ENCODE results near the gene PRKN. TPM values are rescaled to one million over a fixed set of nuclear protein-coding genes. Genes with fewer than 3 reads are reported as not detected.

PRKN gene
- total RNA-seq, 1 donor from 2014 or later: 5.7 TPM

GRCh38 chr6:161547617-161548016 is 1179.9 kb downstream of the PRKN start:
- no peak for DNase-seq (ENCODE audit: low spot score)
- no peak for TF ChIP-seq CTCF (IDR thresholded peaks at IDR 0.05)
- Mint-ChIP-seq H3K27ac (ENCODE audit: unreplicated experiment) (no peak overlapping the region), H3K4me3 (ENCODE audit: unreplicated experiment) (no peak overlapping the region), H3K27me3 (ENCODE audit: low read depth) (no peaks in the 10 kb centered on the region), H3K36me3 (ENCODE audit: low read depth) (peaks cover 11% of the 10 kb centered on the region), H3K4me1 (ENCODE audit: low read depth) (peaks cover 13% of the 10 kb centered on the region), H3K9me3 (ENCODE audit: low read depth) (peaks cover 6% of the 10 kb centered on the region)

GRCh38 chr6:161546632-161547031 is 1180.9 kb downstream of the PRKN start:
- Mint-ChIP-seq H3K4me1 (ENCODE audit: low read depth) (peaks cover 19% of the 10 kb centered on the region), H3K27ac (ENCODE audit: unreplicated experiment) (no peak overlapping the region), H3K4me3 (ENCODE audit: unreplicated experiment) (no peak overlapping the region), H3K27me3 (ENCODE audit: low read depth) (no peaks in the 10 kb centered on the region), H3K36me3 (ENCODE audit: low read depth) (peaks cover 8% of the 10 kb centered on the region), H3K9me3 (ENCODE audit: low read depth) (peaks cover 4% of the 10 kb centered on the region)
- no peak for TF ChIP-seq CTCF (IDR thresholded peaks at IDR 0.05)
- no peak for DNase-seq (ENCODE audit: low spot score)

- Mint-ChIP-seq H3K4me3 (ENCODE audit: unreplicated experiment) (no peak overlapping the region), H3K36me3 (ENCODE audit: low read depth) (peaks cover 3% of the 10 kb centered on the region), H3K9me3 (ENCODE audit: low read depth) (peaks cover 3% of the 10 kb centered on the region), H3K4me1 (ENCODE audit: low read depth) (peaks cover 19% of the 10 kb centered on the region), H3K27ac (ENCODE audit: unreplicated experiment) (no peak overlapping the region), H3K27me3 (ENCODE audit: low read depth) (no peaks in the 10 kb centered on the region)
- TF ChIP-seq CTCF (IDR thresholded peaks at IDR 0.05): no peak
- no peak for DNase-seq (ENCODE audit: low spot score)
Measured at GRCh38 chr6:161545741-161546140, 1181.8 kb downstream of the PRKN start.

- Mint-ChIP-seq H3K36me3 (ENCODE audit: low read depth) (peaks cover 1% of the 10 kb centered on the region), H3K27ac (ENCODE audit: unreplicated experiment) (no peak overlapping the region), H3K4me1 (ENCODE audit: low read depth) (peaks cover 14% of the 10 kb centered on the region), H3K9me3 (ENCODE audit: low read depth) (no peaks in the 10 kb centered on the region), H3K27me3 (ENCODE audit: low read depth) (no peaks in the 10 kb centered on the region), H3K4me3 (ENCODE audit: unreplicated experiment) (no peak overlapping the region)
- no peak for TF ChIP-seq CTCF (IDR thresholded peaks at IDR 0.05)
- no peak for DNase-seq (ENCODE audit: low spot score)
Measured at GRCh38 chr6:161544801-161545480, 1182.6 kb downstream of the PRKN start.

GRCh38 chr6:161543684-161544309 is 1183.8 kb downstream of the PRKN start:
- H3K4me1 Mint-ChIP-seq (ENCODE audit: low read depth): peaks cover 13% of the 10 kb centered on the region
- no peaks in the 10 kb centered on the region for H3K27me3 Mint-ChIP-seq (ENCODE audit: low read depth)
- DNase-seq (ENCODE audit: low spot score): no peak
- peaks cover 1% of the 10 kb centered on the region for H3K36me3 Mint-ChIP-seq (ENCODE audit: low read depth)
- no peak overlapping the region for H3K4me3 Mint-ChIP-seq (ENCODE audit: unreplicated experiment)
- no peak overlapping the region for H3K27ac Mint-ChIP-seq (ENCODE audit: unreplicated experiment)
- no peaks in the 10 kb centered on the region for H3K9me3 Mint-ChIP-seq (ENCODE audit: low read depth)
- TF ChIP-seq CTCF (IDR thresholded peaks at IDR 0.05): no peak
